BJ (cell line): ENCODE data around the gene ZNF3. TPM values are rescaled to one million over a fixed set of nuclear protein-coding genes. Genes with fewer than 3 reads are reported as not detected.

Source experiments
- CTCF ChIA-PET: fragments of 350-600 bp; formaldehyde crosslinking; extraction: SDS; loops from one replicate; lab custom pipeline; 2021; ENCODE audit warnings: antibody characterized with exemption, inconsistent platforms; lab: Yijun Ruan, JAX
- POLR2A ChIA-PET: fragments of 300-600 bp; sonication (Branson Sonifier 250); formaldehyde crosslinking; extraction: SDS; loops from one replicate; lab custom pipeline; 2021; ENCODE audit warnings: antibody characterized with exemption; lab: Charles Lee
- DNase-seq: peaks from one replicate; pipeline ENCODE4 v3.0.0-alpha.2; 2011; ENCODE audit warnings: low read depth
- H3K27me3 ChIP-seq: 2 replicates; pipeline ENCODE4 v1.6.0; 2011; ENCODE audit warnings: low read length; ENCODE audit not compliant: control insufficient read depth, insufficient read depth
- H3K36me3 ChIP-seq: 2 replicates; pipeline ENCODE4 v1.5.1; 2011; ENCODE audit warnings: low read length; ENCODE audit not compliant: control insufficient read depth, insufficient read depth
- H3K4me3 ChIP-seq: 2 replicates; pipeline ENCODE4 v1.5.1; 2011; ENCODE audit warnings: low read depth, mild to moderate bottlenecking, control low read depth, low read length
- polyA plus RNA-seq: library from polyadenylated mRNA; depleted of rRNA; stranded (reverse); fragments of >200 nt; gene quantifications from 2 replicates; pipeline ENCODE4 v1.2.3, GENCODE V29; 2011; rRNA removed
- small RNA-seq: library from RNA; depleted of rRNA; stranded (forward); fragments of <200 nt; gene quantifications from one replicate; pipeline ENCODE3, GENCODE V24; 2012; ENCODE audit warnings: low replicate concordance, low read depth; ENCODE audit not compliant: insufficient read length
- TF ChIP-seq, protein P1 (sequence below): IDR thresholded peaks from 2 replicates; pipeline ENCODE4 v1.5.1; 2011; ENCODE audit warnings: low read depth, mild to moderate bottlenecking, control low read depth, inconsistent platforms, low read length, moderate library complexity; ENCODE audit not compliant: insufficient read depth

ZNF3 gene
- polyA plus RNA-seq, 1 experiment: 17.4 TPM

DNA sequence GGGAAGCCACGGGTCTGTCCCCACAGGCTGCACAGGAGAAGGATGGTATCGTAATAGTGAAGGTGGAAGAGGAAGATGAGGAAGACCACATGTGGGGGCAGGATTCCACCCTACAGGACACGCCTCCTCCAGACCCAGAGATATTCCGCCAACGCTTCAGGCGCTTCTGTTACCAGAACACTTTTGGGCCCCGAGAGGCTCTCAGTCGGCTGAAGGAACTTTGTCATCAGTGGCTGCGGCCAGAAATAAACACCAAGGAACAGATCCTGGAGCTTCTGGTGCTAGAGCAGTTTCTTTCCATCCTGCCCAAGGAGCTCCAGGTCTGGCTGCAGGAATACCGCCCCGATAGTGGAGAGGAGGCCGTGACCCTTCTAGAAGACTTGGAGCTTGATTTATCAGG is 58.0 kb downstream of the ZNF3 start:
- H3K27me3 ChIP-seq: no peaks in the 10 kb centered on the region
- TF ChIP-seq, protein P1, sequence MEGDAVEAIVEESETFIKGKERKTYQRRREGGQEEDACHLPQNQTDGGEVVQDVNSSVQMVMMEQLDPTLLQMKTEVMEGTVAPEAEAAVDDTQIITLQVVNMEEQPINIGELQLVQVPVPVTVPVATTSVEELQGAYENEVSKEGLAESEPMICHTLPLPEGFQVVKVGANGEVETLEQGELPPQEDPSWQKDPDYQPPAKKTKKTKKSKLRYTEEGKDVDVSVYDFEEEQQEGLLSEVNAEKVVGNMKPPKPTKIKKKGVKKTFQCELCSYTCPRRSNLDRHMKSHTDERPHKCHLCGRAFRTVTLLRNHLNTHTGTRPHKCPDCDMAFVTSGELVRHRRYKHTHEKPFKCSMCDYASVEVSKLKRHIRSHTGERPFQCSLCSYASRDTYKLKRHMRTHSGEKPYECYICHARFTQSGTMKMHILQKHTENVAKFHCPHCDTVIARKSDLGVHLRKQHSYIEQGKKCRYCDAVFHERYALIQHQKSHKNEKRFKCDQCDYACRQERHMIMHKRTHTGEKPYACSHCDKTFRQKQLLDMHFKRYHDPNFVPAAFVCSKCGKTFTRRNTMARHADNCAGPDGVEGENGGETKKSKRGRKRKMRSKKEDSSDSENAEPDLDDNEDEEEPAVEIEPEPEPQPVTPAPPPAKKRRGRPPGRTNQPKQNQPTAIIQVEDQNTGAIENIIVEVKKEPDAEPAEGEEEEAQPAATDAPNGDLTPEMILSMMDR: no peak
- peaks cover 21% of the 10 kb centered on the region for H3K36me3 ChIP-seq
- H3K4me3 ChIP-seq: no peak overlapping the region
- ChIA-PET CTCF (no interaction called here), POLR2A (no interaction called here)
- no peak for DNase-seq

DNA sequence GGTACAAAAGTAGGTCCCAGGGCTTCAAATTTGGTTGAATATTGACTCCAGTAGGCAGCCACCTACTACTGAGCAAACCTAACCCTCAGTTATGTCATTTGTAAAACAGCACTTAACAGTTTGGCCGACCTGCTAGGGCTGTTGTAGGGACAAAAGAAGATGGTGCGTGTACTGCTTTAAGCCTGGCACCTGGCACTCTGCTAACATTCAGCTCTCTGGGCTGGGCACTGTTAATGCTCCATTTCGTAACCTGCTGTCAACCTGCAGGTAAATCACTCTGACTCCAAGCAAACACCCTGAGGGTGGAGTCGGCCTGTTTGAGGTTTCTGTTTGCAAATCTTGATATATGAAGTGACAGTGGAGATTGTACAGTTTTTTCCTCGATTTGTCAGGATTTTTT is 58.9 kb downstream of the ZNF3 start:
- Histone ChIP-seq H3K4me3 (no peak overlapping the region), H3K36me3 (peaks cover 20% of the 10 kb centered on the region), H3K27me3 (no peaks in the 10 kb centered on the region)
- TF ChIP-seq, protein P1: no peak
- CTCF ChIA-PET: interaction anchor here (0.6 kb wide), 1 partner anchor 22 kb away, joined by 4 read pairs; no protein-coding TSS in a partner anchor
- no peak for DNase-seq
- POLR2A ChIA-PET: no interaction called here

- ChIA-PET POLR2A (interaction anchor here (0.7 kb wide), 1 partner anchor 88 kb away, joined by 7 read pairs; no protein-coding TSS in a partner anchor), CTCF (interaction anchor here (0.6 to 1.2 kb wide), 2 partner anchors 27 to 1099 kb away, joined by 3 to 5 read pairs; no protein-coding TSS in a partner anchor)
- no peaks in the 10 kb centered on the region for H3K27me3 ChIP-seq
- no peak overlapping the region for H3K4me3 ChIP-seq
- TF ChIP-seq, protein P1: no peak
- H3K36me3 ChIP-seq: peaks cover 17% of the 10 kb centered on the region
- DNase-seq: no peak
Observed at GRCh38 chr7:100021297-100021696, 60.2 kb downstream of the ZNF3 start.

Small RNA genes lying within 50 kb of the gene (small RNA-seq; reads per million reads assigned to genes)
- gene MIR106B: 24,522 reads per million, percentile 100 among the genes with 10 or more reads in this experiment
- 23,940 reads per million, percentile 99 among the genes with 10 or more reads in this experiment for gene MIR25
- gene MIR93: 5,787 reads per million, percentile 98 among the genes with 10 or more reads in this experiment

Other genes with a start within 250 kb of the ZNF3 start
- gene OR2AE1, start 204.7 kb downstream of the ZNF3 start, polyA plus RNA-seq: not detected in 2 replicates
- gene TRIM4, start 162.2 kb downstream of the ZNF3 start, polyA plus RNA-seq: 18.6 and 25.4 TPM in 2 replicates
- not detected in 2 replicates for gene GJC3, start 152.1 kb downstream of the ZNF3 start, polyA plus RNA-seq
- not detected in 2 replicates for gene AZGP1, start 105.7 kb downstream of the ZNF3 start, polyA plus RNA-seq
- gene ZKSCAN1, start 66.1 kb downstream of the ZNF3 start, polyA plus RNA-seq: 24.5 and 25.8 TPM in 2 replicates
- 10.3 and 10.6 TPM in 2 replicates for gene ZSCAN21, start 31.9 kb downstream of the ZNF3 start, polyA plus RNA-seq
- gene COPS6, start 7.2 kb upstream of the ZNF3 start, polyA plus RNA-seq: 195 and 234 TPM in 2 replicates
- gene MCM7, start 19.7 kb upstream of the ZNF3 start, polyA plus RNA-seq: 53.8 and 89.0 TPM in 2 replicates
- 14.3 and 15.2 TPM in 2 replicates for gene AP4M1, start 19.9 kb upstream of the ZNF3 start, polyA plus RNA-seq
- 18.2 and 39.5 TPM in 2 replicates for gene TAF6, start 37.6 kb upstream of the ZNF3 start, polyA plus RNA-seq
- 20.9 and 23.5 TPM in 2 replicates for gene CNPY4, start 37.9 kb upstream of the ZNF3 start, polyA plus RNA-seq
- gene MBLAC1, start 45.2 kb upstream of the ZNF3 start, polyA plus RNA-seq: 1.2 and 1.6 TPM in 2 replicates
- 125 and 193 TPM in 2 replicates for gene LAMTOR4, start 67.2 kb upstream of the ZNF3 start, polyA plus RNA-seq
- gene TRAPPC14, start 77.0 kb upstream of the ZNF3 start, polyA plus RNA-seq: 3.2 and 5.8 TPM in 2 replicates
- 8.1 and 12.1 TPM in 2 replicates for gene GAL3ST4, start 86.9 kb upstream of the ZNF3 start, polyA plus RNA-seq
- 1.3 and 1.9 TPM in 2 replicates for gene GPC2, start 95.7 kb upstream of the ZNF3 start, polyA plus RNA-seq
- gene STAG3, start 96.2 kb upstream of the ZNF3 start, polyA plus RNA-seq: 0.44 and 0.61 TPM in 2 replicates
- gene PVRIG, start 138.2 kb upstream of the ZNF3 start, polyA plus RNA-seq: not detected in 2 replicates
- not detected in 2 replicates for gene SPDYE3, start 226.0 kb upstream of the ZNF3 start, polyA plus RNA-seq